Endothelial cell of umbilical vein (primary cell): ENCODE data around the gene FHIP2A. TPM values are rescaled to one million over a fixed set of nuclear protein-coding genes. Genes with fewer than 3 reads are reported as not detected.

Experiments used
- BruUV-seq: library from RNA; stranded (reverse); fragments of 400-500 nt; replicated peaks from 2 replicates; lab custom pipeline; 2021; lab: Mats Ljungman, UMichigan
- CTCF ChIA-PET: fragments of 300-600, 350-600 bp; sonication (Branson Sonifier 250); formaldehyde crosslinking; loops from one replicate; lab custom pipeline; 2021; ENCODE audit warnings: antibody characterized with exemption, inconsistent platforms; lab: Charles Lee
- POLR2A ChIA-PET: fragments of 300-600, 350-600 bp; sonication (Branson Sonifier 250); formaldehyde crosslinking; loops from one replicate; lab custom pipeline; 2021; ENCODE audit warnings: antibody characterized with exemption, inconsistent platforms; lab: Charles Lee
- DNase-seq: peaks from one replicate; pipeline ENCODE4 v3.0.0-alpha.2; 2011; ENCODE audit warnings: low read depth, low spot score
- FAIRE-seq: peaks from 2 replicates; lab custom pipeline; 2011; peaks lifted over from hg19 to GRCh38; lab: Jason Lieb, UNC
- H2AFZ ChIP-seq: 2 replicates; pipeline ENCODE4 v1.6.0; 2012; ENCODE audit warnings: low read depth, low read length, control low read depth, inconsistent platforms
- H3K27ac ChIP-seq: 2 replicates; pipeline ENCODE4 v1.5.1; 2011; ENCODE audit warnings: low read depth, mild to moderate bottlenecking, control low read depth, low read length, moderate library complexity; ENCODE audit not compliant: insufficient read depth
- H3K27me3 ChIP-seq, 2 experiments: 2 replicates each; pipeline versions ENCODE4 v1.6.0 to v1.6.1; 2011; ENCODE audit warnings: low read length in 2 of 2, mixed read lengths in 1 of 2; ENCODE audit not compliant: control insufficient read depth in 2 of 2, insufficient read depth in 2 of 2
- H3K36me3 ChIP-seq, 2 experiments: 2 replicates in 1 of 2; 3 replicates in 1 of 2; pipeline ENCODE4 v1.5.1; 2011; ENCODE audit warnings: low read length in 2 of 2, mild to moderate bottlenecking in 1 of 2, moderate library complexity in 1 of 2; ENCODE audit not compliant: control insufficient read depth in 2 of 2, insufficient read depth in 2 of 2; ENCODE audit errors: extremely low read depth in 1 of 2
- H3K4me1 ChIP-seq: 3 replicates; pipeline ENCODE4 v1.5.1; 2011; ENCODE audit warnings: mild to moderate bottlenecking, low read length; ENCODE audit not compliant: control insufficient read depth, insufficient read depth; ENCODE audit errors: extremely low read depth
- H3K4me2 ChIP-seq: 2 replicates; pipeline ENCODE4 v1.6.1; 2011; ENCODE audit warnings: low read length, control low read depth, mixed read lengths; ENCODE audit not compliant: insufficient read depth
- H3K4me3 ChIP-seq, 3 experiments: fragments of 200-600 bp in 1 of 3; sonication (generic), shearing (Covaris generic) in 1 of 3; replicated peaks in 1 of 3; 2 replicates each; pipeline ENCODE4 v1.5.1; 2011 to 2016; ENCODE audit warnings: control low read depth in 3 of 3, low read length in 3 of 3, mild to moderate bottlenecking in 2 of 3, inconsistent platforms in 1 of 3, low read depth in 1 of 3, moderate library complexity in 1 of 3; ENCODE audit not compliant: insufficient read depth in 1 of 3
- H3K79me2 ChIP-seq: 2 replicates; pipeline ENCODE4 v1.6.0; 2012; ENCODE audit warnings: low read length, inconsistent platforms; ENCODE audit not compliant: control insufficient read depth, insufficient read depth
- H3K9ac ChIP-seq: replicated peaks from 2 replicates; pipeline ENCODE3; 2011; ENCODE audit warnings: low read length, control low read depth; ENCODE audit not compliant: insufficient read depth; ENCODE audit errors: extremely low read depth
- H3K9me1 ChIP-seq: replicated peaks from 3 replicates; pipeline ENCODE4 v1.6.0; 2011; ENCODE audit warnings: mild to moderate bottlenecking, low read length; ENCODE audit not compliant: control insufficient read depth, insufficient read depth; ENCODE audit errors: extremely low read depth
- H3K9me3 ChIP-seq: replicated peaks from 2 replicates; pipeline ENCODE4 v1.5.1; 2012; ENCODE audit warnings: low read length, inconsistent platforms; ENCODE audit not compliant: control insufficient read depth, insufficient read depth
- H4K20me1 ChIP-seq: replicated peaks from 2 replicates; pipeline ENCODE3; 2011; ENCODE audit warnings: mild to moderate bottlenecking, low read length; ENCODE audit not compliant: control insufficient read depth, insufficient read depth; ENCODE audit errors: extremely low read depth
- EZH2 ChIP-seq: IDR thresholded peaks from 2 replicates; pipeline ENCODE4 v1.6.1; 2012; ENCODE audit warnings: borderline replicate concordance, low read depth, mild to moderate bottlenecking, moderate library complexity, low read length, inconsistent platforms; ENCODE audit not compliant: severe bottlenecking
- FOS ChIP-seq: IDR thresholded peaks from 2 replicates; pipeline ENCODE4 v1.6.1; 2011; ENCODE audit warnings: mild to moderate bottlenecking, low read length, moderate library complexity, borderline replicate concordance; ENCODE audit not compliant: insufficient read depth
- GATA2 ChIP-seq: IDR thresholded peaks from 2 replicates; pipeline ENCODE4 v1.7.0; 2011; ENCODE audit warnings: low read depth, mild to moderate bottlenecking, moderate library complexity, mixed read lengths, low read length; ENCODE audit not compliant: insufficient read length, insufficient read depth
- JUN ChIP-seq: IDR thresholded peaks from 2 replicates; pipeline ENCODE4 v1.6.1; 2011; ENCODE audit warnings: borderline replicate concordance, low read depth; ENCODE audit not compliant: insufficient read length, insufficient read depth
- MYC ChIP-seq: IDR thresholded peaks from one replicate; pipeline ENCODE4 v1.6.1; 2011; ENCODE audit warnings: mild to moderate bottlenecking, low read depth, low read length
- POLR2A ChIP-seq: IDR thresholded peaks from 2 replicates; pipeline ENCODE4 v1.6.1; 2012; ENCODE audit warnings: low read depth, mild to moderate bottlenecking, control low read depth, low read length
- POLR2AphosphoS5 ChIP-seq: IDR thresholded peaks from 2 replicates; pipeline ENCODE4 v1.6.1; 2012; ENCODE audit warnings: low read depth, mild to moderate bottlenecking, control low read depth, low read length, moderate library complexity; ENCODE audit not compliant: insufficient read depth
- dilution Hi-C: fragments of 300-500 bp; cut with MboI; formaldehyde crosslinking; loops from one replicate; pipeline ENCODE4 v1.15.0; 2019; ENCODE audit warnings: low sequenced_read_pairs; ENCODE audit not compliant: extremely low pct_ligation_motif_present
- intact Hi-C: fragments of 100-400 bp; cut with micrococcal nuclease; formaldehyde crosslinking; loops from one replicate; pipeline ENCODE4 v1.10.0; 2022
- polyA plus RNA-seq, 4 experiments: library from polyadenylated mRNA; depleted of rRNA in 3 of 4; stranded (reverse) in 3 of 4; unstranded in 1 of 4; fragments of >200 nt; gene quantifications; 2 replicates each; pipeline versions ENCODE4 v1.2.1 to v1.2.3, GENCODE V29; 2011 to 2012; ENCODE audit warnings: missing spikeins in 1 of 4
- total RNA-seq: library from RNA; stranded (reverse); gene quantifications from 2 replicates; pipeline ENCODE4 v1.2.3, GENCODE V29; 2021
- TF ChIP-seq, protein P1 (sequence below), 2 donors: IDR thresholded peaks; 1 replicate in 1 of 2; 2 replicates in 1 of 2; pipeline ENCODE4 v1.5.1; 2011; ENCODE audit warnings: low read length in 2 of 2, mild to moderate bottlenecking in 2 of 2, moderate library complexity in 2 of 2, control low read depth in 1 of 2, inconsistent platforms in 1 of 2, low read depth in 1 of 2; ENCODE audit not compliant: insufficient read depth in 1 of 2; ENCODE audit errors: extremely low read depth in 1 of 2
- TF ChIP-seq, protein P2 (sequence below): IDR thresholded peaks from 2 replicates; pipeline ENCODE4 v1.6.1; 2011; ENCODE audit not compliant: insufficient read depth, insufficient read length

The FHIP2A gene
- total and polyA plus RNA-seq, 2 donors (not counting 3 experiments of a cell fraction or from before 2014, with no cell fraction given): 13.3 to 39.6 TPM

DNA sequence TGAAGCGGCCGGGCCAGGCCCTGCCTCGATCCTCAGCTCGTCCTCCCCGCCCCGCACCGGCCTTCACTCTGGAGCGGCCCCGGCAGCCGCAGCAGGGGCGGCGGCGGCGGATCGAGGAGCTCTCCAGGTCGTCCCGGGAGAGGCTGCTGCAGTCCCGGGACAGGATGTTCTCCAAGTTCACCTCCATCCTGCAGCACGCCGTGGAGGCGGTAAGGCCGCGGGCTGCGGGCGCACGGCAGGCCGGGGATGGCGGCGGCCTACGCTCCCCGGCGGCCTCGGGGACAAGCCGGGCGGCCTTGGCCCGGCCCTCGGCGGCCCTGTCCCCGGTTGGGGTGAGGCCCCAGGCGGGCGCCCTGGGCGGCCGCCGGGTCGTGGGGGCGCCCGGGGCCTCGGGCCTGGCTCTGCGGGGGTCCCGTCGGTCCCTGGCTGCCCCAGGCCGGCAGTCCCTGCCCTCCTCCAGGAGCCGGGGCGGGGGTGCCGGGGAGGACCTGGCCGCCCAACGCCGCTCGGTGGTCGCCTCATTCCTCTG lies 399 bp downstream of the FHIP2A start:
- Histone ChIP-seq H4K20me1 (peaks cover 4% of the 10 kb centered on the region), H3K27me3 (no peaks in the 10 kb centered on the region), H3K79me2 (peaks cover 53% of the 10 kb centered on the region), H3K9me3 (no peaks in the 10 kb centered on the region), H3K27ac (peak overlapping the region; percentile 97), H2AFZ (peak overlapping the region; percentile 66), H3K4me3 (peak overlapping the region; percentile 78 to 96 (median 86)), H3K9me1 (no peaks in the 10 kb centered on the region), H3K4me2 (no peak overlapping the region), H3K4me1 (peaks cover 36% of the 10 kb centered on the region), H3K36me3 (no peaks in the 10 kb centered on the region), H3K9ac (peak overlapping the region; percentile 98)
- ChIA-PET POLR2A (interaction anchor here (1.3 to 1.4 kb wide), 2 partner anchors 34 to 107 kb away, joined by 4 to 5 read pairs; no protein-coding TSS in a partner anchor), CTCF (interaction anchor here (0.6 to 3.2 kb wide), 28 partner anchors 8 to 518 kb away, joined by 3 to 21 read pairs (median 4); no protein-coding TSS in a partner anchor)
- FAIRE-seq (no peak), DNase-seq (peak; percentile 63)
- intact Hi-C loops (loop anchor here (1.0 to 5.0 kb wide), 8 partner anchors 35 to 650 kb away; partner anchors contain the start of gene CCDC186), dilution Hi-C loops (no loop called here)
- no peak for TF ChIP-seq MYC
- TF ChIP-seq, protein P1, sequence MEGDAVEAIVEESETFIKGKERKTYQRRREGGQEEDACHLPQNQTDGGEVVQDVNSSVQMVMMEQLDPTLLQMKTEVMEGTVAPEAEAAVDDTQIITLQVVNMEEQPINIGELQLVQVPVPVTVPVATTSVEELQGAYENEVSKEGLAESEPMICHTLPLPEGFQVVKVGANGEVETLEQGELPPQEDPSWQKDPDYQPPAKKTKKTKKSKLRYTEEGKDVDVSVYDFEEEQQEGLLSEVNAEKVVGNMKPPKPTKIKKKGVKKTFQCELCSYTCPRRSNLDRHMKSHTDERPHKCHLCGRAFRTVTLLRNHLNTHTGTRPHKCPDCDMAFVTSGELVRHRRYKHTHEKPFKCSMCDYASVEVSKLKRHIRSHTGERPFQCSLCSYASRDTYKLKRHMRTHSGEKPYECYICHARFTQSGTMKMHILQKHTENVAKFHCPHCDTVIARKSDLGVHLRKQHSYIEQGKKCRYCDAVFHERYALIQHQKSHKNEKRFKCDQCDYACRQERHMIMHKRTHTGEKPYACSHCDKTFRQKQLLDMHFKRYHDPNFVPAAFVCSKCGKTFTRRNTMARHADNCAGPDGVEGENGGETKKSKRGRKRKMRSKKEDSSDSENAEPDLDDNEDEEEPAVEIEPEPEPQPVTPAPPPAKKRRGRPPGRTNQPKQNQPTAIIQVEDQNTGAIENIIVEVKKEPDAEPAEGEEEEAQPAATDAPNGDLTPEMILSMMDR (IDR thresholded peaks at IDR 0.05; ENCODE audit: extremely low read depth in 1 of 2, insufficient read depth in 1 of 2, low read depth in 1 of 2, low read length in 2 of 2): no peak
- TF ChIP-seq POLR2A: no peak
- TF ChIP-seq, protein P2, sequence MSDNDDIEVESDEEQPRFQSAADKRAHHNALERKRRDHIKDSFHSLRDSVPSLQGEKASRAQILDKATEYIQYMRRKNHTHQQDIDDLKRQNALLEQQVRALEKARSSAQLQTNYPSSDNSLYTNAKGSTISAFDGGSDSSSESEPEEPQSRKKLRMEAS: no peak
- no peak for TF ChIP-seq JUN
- no peak for TF ChIP-seq POLR2AphosphoS5
- TF ChIP-seq FOS: no peak
- TF ChIP-seq EZH2: no peak
- no peak for TF ChIP-seq GATA2
- BruUV-seq: no TSS peak
